Right atrium auricular region (tissue), 2 donors: ENCODE data around the gene ARFIP1. TPM values are rescaled to one million over a fixed set of nuclear protein-coding genes. Genes with fewer than 3 reads are reported as not detected.

ENCODE experiments used
- DNase-seq: peaks from one replicate; pipeline ENCODE4 v3.0.0-alpha.2; 2019; ENCODE audit warnings: low spot score
- H3K27ac ChIP-seq, 2 donors: fragments of 200-600 bp; sonication (generic); 1 replicate in 1 of 2; 2 replicates in 1 of 2; pipeline ENCODE4 v1.5.1; 2016 to 2019
- H3K27me3 ChIP-seq, 2 donors: fragments of 200-600 bp; sonication (generic); one replicate each; pipeline versions ENCODE4 v1.5.1 to v1.6.0; 2017 to 2019
- H3K36me3 ChIP-seq: fragments of 200-600 bp; sonication (generic); one replicate; pipeline ENCODE4 v1.5.1; 2016
- H3K4me1 ChIP-seq, 2 donors: fragments of 200-600 bp; sonication (generic); one replicate each; pipeline versions ENCODE4 v1.5.1 to v1.6.0; 2017 to 2019
- H3K4me3 ChIP-seq, 2 donors: fragments of 200-600 bp; sonication (generic); 1 replicate in 1 of 2; 2 replicates in 1 of 2; pipeline ENCODE4 v1.5.1; 2017 to 2019; ENCODE audit warnings: mild to moderate bottlenecking in 1 of 2, moderate library complexity in 1 of 2
- H3K9me3 ChIP-seq, 2 donors: fragments of 200-600 bp; sonication (generic); one replicate each; pipeline ENCODE4 v1.5.1; 2019
- total RNA-seq, 2 donors: library from RNA; depleted of rRNA; stranded (reverse); fragments of >200 nt; gene quantifications; one replicate each; pipeline ENCODE4 v1.1.0, GENCODE V29; 2016
- TF ChIP-seq, protein P1 (sequence below), 2 donors: fragments of 200-600 bp; sonication (generic); IDR thresholded peaks; one replicate each; pipeline ENCODE4 v1.5.1; 2019; ENCODE audit warnings: antibody characterized with exemption in 2 of 2

The ARFIP1 gene
- total RNA-seq, 2 donors from 2014 or later: 10.9 to 12.4 TPM

DNA sequence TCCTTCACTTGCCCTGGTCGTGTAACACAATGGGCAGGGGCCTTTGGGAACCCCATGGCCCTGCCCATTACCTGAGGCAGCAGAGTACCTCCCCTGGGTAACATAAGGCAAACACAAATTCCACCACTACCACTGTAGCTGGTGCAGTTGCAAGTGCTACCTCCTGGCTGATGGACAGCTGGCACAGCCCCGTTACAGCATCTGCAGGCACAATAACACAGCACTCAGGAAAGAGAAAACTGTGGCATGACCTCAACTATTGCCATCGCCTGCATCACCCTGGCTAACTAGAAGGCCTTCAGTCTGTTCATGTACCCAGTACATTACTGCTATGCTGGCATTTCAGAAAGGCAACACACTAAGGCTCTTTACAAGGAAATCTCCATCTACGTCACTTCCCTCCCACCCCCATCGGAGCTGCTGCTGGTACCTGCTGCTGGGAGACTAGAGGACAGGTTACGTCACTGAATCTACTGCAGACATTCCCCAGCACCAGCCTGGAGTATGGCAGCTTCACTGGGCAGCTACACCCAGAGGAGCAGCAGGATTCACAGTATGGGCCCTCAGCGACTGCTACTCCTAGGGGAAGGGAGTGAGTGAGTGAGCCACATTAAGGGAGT is 39.4 kb downstream of the ARFIP1 start:
- DNase-seq: no peak
- no peaks in the 10 kb centered on the region for H3K27me3 ChIP-seq
- TF ChIP-seq, protein P1, sequence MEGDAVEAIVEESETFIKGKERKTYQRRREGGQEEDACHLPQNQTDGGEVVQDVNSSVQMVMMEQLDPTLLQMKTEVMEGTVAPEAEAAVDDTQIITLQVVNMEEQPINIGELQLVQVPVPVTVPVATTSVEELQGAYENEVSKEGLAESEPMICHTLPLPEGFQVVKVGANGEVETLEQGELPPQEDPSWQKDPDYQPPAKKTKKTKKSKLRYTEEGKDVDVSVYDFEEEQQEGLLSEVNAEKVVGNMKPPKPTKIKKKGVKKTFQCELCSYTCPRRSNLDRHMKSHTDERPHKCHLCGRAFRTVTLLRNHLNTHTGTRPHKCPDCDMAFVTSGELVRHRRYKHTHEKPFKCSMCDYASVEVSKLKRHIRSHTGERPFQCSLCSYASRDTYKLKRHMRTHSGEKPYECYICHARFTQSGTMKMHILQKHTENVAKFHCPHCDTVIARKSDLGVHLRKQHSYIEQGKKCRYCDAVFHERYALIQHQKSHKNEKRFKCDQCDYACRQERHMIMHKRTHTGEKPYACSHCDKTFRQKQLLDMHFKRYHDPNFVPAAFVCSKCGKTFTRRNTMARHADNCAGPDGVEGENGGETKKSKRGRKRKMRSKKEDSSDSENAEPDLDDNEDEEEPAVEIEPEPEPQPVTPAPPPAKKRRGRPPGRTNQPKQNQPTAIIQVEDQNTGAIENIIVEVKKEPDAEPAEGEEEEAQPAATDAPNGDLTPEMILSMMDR (IDR thresholded peaks at IDR 0.05): no peak

DNA sequence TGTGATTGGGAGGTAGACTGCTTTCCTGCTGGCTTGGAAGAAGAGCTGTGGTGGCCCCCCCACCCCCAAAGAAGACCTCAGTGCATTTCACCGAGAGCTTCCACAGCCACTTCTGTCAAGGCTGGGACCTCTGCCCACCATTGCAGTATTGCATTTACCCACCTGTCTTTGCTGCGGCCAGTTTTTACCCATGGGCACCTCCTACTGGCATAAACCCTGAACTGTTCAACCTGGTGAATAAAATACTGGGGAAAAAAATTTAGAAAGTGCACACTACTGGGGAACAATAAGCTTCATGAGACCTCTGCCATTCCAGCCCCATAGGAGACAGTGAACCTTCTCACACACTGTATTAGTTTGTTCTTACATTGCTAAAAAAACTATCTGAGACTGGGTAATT is 40.3 kb downstream of the ARFIP1 start:
- Histone ChIP-seq H3K36me3 (no peaks in the 10 kb centered on the region), H3K9me3 (no peaks in the 10 kb centered on the region), H3K4me1 (no peaks in the 10 kb centered on the region), H3K27ac (no peak overlapping the region), H3K27me3 (no peaks in the 10 kb centered on the region), H3K4me3 (no peak overlapping the region)
- TF ChIP-seq, protein P1 (IDR thresholded peaks at IDR 0.05): no peak
- DNase-seq: no peak

More for the DNA sequence above, 39.4 kb downstream of the ARFIP1 start:
- Histone ChIP-seq H3K4me1 (no peaks in the 10 kb centered on the region), H3K9me3 (peaks cover 0 to 4% of the 10 kb centered on the region in 2 donors), H3K36me3 (no peaks in the 10 kb centered on the region), H3K4me3 (no peak overlapping the region), H3K27ac (no peak overlapping the region)

DNA sequence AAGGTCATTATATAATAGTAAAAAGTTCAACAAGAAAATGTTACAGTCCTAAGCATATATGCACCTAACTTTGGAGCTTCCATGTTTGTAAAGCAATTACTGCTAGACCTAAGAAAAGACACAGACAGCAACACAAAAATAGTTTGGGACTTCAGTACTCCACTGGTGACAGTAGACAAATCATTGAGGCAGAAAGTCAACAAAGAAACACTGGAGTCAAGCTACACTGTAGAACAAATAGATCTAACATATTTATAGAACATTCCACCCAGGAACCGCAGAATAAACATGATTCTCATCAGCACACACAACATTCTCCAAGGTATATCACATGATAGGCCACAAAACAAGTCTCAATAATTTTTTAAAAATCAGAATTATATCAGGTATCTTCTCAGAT is 42.6 kb downstream of the ARFIP1 start:
- Histone ChIP-seq H3K27ac (no peak overlapping the region), H3K27me3 (no peaks in the 10 kb centered on the region), H3K9me3 (peaks cover 0 to 4% of the 10 kb centered on the region in 2 donors), H3K4me3 (no peak overlapping the region), H3K4me1 (no peaks in the 10 kb centered on the region), H3K36me3 (no peaks in the 10 kb centered on the region)
- TF ChIP-seq, protein P1 (IDR thresholded peaks at IDR 0.05): no peak
- DNase-seq: no peak

DNA sequence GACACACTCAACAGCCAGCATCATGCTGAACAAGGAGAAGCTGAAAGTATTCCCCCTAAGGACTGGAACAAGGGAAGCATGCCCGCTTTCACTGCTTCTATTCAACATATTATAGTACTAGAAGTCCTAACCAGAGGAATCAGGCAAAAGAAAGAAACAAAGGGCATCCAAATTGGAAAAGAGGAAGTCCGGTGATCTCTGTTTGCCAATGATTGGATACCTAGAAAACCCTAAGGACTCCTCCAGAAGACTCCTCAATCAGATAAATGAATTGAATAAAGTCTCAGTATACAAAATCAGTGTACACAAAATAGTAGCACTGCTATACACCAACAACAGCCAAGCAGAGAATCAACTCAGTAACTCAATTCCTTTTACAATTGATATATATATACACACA is 44.8 kb downstream of the ARFIP1 start:
- Histone ChIP-seq H3K27me3 (no peaks in the 10 kb centered on the region), H3K4me3 (no peak overlapping the region), H3K9me3 (peaks cover 0 to 4% of the 10 kb centered on the region in 2 donors), H3K27ac (no peak overlapping the region), H3K4me1 (no peaks in the 10 kb centered on the region), H3K36me3 (no peaks in the 10 kb centered on the region)
- DNase-seq: no peak
- TF ChIP-seq, protein P1 (IDR thresholded peaks at IDR 0.05): no peak

DNA sequence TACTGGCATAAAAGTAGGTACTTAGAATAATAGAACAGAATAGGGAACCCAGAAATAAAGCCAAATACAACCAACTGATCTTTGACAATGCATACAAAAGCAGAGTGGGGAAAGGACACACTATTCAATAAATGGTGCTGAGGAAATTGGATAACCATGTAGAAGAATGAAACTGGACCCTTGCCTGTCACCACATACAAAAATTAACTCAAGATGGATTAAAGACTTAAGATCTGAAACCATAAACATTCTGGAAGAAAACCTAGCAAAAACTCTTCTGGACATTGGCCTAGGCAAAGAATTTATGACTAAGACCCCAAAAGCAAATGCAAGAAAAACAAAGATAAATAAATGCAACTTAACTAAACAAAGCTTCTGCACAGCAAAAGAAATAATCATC is 45.6 kb downstream of the ARFIP1 start:
- H3K27me3 ChIP-seq: no peaks in the 10 kb centered on the region
- no peaks in the 10 kb centered on the region for H3K4me1 ChIP-seq
- DNase-seq: no peak
- peaks cover 0 to 4% of the 10 kb centered on the region in 2 donors for H3K9me3 ChIP-seq
- H3K36me3 ChIP-seq: peaks cover 5% of the 10 kb centered on the region
- TF ChIP-seq, protein P1 (IDR thresholded peaks at IDR 0.05): no peak
- H3K27ac ChIP-seq: no peak overlapping the region
- no peak overlapping the region for H3K4me3 ChIP-seq

DNA sequence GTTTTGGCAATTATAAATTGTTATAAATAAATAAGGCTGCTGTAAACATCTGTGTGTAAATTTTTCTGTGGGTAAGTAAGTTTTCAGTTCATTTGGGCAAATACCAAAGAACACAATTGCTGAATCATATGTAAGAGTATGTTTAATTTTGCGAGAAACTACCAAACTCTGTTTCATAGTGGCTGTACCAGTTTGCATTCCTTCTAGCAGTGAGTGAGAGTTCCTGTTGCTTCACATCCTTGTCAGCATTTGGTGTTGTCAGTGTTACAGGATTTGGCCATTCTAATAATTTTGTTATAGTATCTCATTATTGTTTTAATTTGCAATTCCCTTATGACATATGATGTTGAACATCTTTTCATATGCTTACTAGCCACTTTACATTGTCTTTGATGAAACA is 48.4 kb downstream of the ARFIP1 start:
- Histone ChIP-seq H3K4me1 (no peaks in the 10 kb centered on the region), H3K27ac (no peak overlapping the region), H3K4me3 (no peak overlapping the region), H3K27me3 (no peaks in the 10 kb centered on the region), H3K9me3 (peaks cover 0 to 4% of the 10 kb centered on the region in 2 donors), H3K36me3 (peaks cover 5% of the 10 kb centered on the region)
- TF ChIP-seq, protein P1 (IDR thresholded peaks at IDR 0.05): no peak
- DNase-seq: no peak
